ENCODE data around the gene ARVCF. TPM values are rescaled to one million over a fixed set of nuclear protein-coding genes. Genes with fewer than 3 reads are reported as not detected.

Gene ARVCF
- total and polyA plus RNA-seq, 4 donors = 10.0 to 23.4 (median 16.6) TPM

DNA sequence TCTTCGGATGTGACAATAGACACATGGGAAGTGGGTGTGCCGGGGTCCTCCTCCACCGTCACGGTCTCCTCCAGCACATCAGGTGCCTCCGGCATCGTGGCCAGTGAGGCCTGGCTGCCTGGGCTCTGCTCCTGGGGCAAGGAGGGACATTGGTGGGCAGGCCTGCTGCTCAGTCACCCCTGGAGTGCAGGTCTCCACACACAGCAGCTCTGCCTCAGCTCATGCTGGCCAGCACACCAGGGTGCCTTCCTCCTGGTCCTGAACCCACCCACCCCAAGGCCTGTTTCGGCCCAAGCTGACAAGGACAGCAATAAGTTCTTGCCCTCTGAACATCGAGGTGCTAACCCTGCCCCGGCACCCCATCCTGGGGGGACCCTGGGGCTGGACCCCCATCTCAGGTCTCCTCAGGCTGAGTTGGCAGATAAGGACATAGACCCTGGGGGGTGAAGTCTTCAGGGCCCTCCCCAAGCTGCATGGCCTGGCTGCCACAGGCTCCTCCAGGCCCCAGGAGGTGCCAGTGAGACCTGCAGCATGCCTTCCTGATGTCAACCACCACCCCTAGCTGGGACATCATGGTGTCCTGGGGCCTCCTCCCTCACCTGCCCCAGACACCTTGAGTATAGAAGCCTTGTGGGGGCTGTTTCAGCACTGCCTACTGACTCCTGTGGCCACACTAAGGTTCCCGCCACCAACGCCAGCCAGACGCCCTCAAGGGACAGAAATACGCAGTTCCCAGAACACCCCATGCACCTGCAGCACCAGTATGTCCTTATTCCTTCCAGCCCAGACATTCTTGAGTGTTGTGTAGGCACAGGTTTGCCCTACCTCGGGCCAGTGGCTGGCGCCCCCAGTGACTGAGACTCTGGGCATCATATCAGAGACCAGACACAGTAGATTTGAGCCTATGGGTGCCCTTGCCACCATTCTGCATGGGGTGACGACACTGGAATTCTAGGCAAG, 34.4 kb downstream of the ARVCF start:
- 95 to 96% methylated on average over 16 of the region's 16 CpGs for WGBS, 2 donors
- H3K27me3 ChIP-seq (ENCODE audit: control insufficient read depth in 3 of 3, insufficient read depth in 3 of 3, low read length in 2 of 3) = no peaks in the 10 kb centered on the region
- H3K36me3 ChIP-seq (ENCODE audit: control insufficient read depth in 4 of 4, insufficient read depth in 4 of 4, low read length in 4 of 4) = peaks cover 0 to 14% (median 6%) of the 10 kb centered on the region in 4 donors
- peaks cover 4 to 19% (median 11%) of the 10 kb centered on the region in 5 donors for H3K4me1 ChIP-seq (ENCODE audit: control insufficient read depth in 5 of 5, insufficient read depth in 5 of 5, low read length in 5 of 5)
- ATAC-seq (ENCODE audit: insufficient read depth, low FRiP score) (no peak), DNase-seq (no peak)
- TF ChIP-seq, protein P1, sequence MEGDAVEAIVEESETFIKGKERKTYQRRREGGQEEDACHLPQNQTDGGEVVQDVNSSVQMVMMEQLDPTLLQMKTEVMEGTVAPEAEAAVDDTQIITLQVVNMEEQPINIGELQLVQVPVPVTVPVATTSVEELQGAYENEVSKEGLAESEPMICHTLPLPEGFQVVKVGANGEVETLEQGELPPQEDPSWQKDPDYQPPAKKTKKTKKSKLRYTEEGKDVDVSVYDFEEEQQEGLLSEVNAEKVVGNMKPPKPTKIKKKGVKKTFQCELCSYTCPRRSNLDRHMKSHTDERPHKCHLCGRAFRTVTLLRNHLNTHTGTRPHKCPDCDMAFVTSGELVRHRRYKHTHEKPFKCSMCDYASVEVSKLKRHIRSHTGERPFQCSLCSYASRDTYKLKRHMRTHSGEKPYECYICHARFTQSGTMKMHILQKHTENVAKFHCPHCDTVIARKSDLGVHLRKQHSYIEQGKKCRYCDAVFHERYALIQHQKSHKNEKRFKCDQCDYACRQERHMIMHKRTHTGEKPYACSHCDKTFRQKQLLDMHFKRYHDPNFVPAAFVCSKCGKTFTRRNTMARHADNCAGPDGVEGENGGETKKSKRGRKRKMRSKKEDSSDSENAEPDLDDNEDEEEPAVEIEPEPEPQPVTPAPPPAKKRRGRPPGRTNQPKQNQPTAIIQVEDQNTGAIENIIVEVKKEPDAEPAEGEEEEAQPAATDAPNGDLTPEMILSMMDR (IDR thresholded peaks at IDR 0.05; ENCODE audit: control extremely low read depth, extremely low read depth) = no peak
- H3K9ac ChIP-seq (ENCODE audit: insufficient read depth in 1 of 2, low read length in 2 of 2) = no peak overlapping the region
- no peak overlapping the region for H3K27ac ChIP-seq (ENCODE audit: low read depth in 1 of 2, low read length in 1 of 2)
- H3K4me3 ChIP-seq = no peak overlapping the region
- H3K9me3 ChIP-seq (ENCODE audit: control insufficient read depth in 4 of 4, insufficient read depth in 3 of 4, low read length in 3 of 4) = no peaks in the 10 kb centered on the region

DNA sequence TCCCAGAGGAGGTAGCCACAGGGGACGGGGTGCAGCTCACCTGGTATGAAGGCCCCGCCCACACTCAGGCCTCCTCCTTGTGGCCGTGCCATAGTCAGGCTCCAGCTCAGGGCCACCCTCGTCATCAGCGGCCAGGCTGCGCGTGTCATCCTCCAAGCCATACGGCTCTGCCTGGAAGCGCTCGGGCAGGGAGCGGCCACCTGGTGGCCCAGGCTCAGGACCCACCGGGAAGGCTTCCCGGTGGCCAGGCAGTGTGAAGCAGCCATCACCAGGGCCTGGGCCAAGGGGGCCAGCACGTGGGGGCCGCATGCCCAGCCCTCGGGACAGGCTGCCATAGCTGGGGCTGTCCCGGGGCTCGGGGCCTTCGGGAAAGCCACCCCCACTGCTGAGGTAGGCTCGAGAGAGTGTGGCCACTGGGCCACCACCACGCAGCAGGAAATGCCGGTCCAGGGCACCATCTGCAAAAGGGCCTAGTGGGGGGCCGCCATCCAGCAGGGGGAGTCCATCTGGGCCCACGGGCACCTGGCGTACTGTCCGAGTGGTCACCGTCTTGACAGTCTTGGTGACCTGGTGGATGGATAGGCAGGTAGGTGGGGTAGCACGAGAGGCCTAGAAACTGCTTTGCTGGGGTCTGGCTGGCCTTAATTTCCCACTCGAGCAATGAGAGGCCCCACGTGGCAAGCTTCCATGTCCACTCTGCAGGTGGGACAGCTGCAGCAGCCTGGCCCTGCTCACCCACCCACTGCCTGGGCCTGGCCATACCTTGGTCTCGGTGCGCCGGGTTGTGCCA, 35.3 kb downstream of the ARVCF start:
- 94% methylated on average over 32 to 33 of the region's 33 CpGs for WGBS, 2 donors
- H3K36me3 ChIP-seq (ENCODE audit: control insufficient read depth in 4 of 4, insufficient read depth in 4 of 4, low read length in 4 of 4) = peaks cover 0 to 14% (median 6%) of the 10 kb centered on the region in 4 donors
- ATAC-seq (ENCODE audit: insufficient read depth, low FRiP score) (no peak), DNase-seq (no peak)
- H3K27me3 ChIP-seq (ENCODE audit: control insufficient read depth in 3 of 3, insufficient read depth in 3 of 3, low read length in 2 of 3) = no peaks in the 10 kb centered on the region
- TF ChIP-seq, protein P1 (IDR thresholded peaks at IDR 0.05; ENCODE audit: control extremely low read depth, extremely low read depth) = no peak
- peaks cover 4 to 16% (median 11%) of the 10 kb centered on the region in 5 donors for H3K4me1 ChIP-seq (ENCODE audit: control insufficient read depth in 5 of 5, insufficient read depth in 5 of 5, low read length in 5 of 5)
- H3K4me3 ChIP-seq = no peak overlapping the region
- H3K27ac ChIP-seq (ENCODE audit: low read depth in 1 of 2, low read length in 1 of 2) = no peak overlapping the region
- no peaks in the 10 kb centered on the region for H3K9me3 ChIP-seq (ENCODE audit: control insufficient read depth in 4 of 4, insufficient read depth in 3 of 4, low read length in 3 of 4)
- H3K9ac ChIP-seq (ENCODE audit: insufficient read depth in 1 of 2, low read length in 2 of 2) = no peak overlapping the region

DNA sequence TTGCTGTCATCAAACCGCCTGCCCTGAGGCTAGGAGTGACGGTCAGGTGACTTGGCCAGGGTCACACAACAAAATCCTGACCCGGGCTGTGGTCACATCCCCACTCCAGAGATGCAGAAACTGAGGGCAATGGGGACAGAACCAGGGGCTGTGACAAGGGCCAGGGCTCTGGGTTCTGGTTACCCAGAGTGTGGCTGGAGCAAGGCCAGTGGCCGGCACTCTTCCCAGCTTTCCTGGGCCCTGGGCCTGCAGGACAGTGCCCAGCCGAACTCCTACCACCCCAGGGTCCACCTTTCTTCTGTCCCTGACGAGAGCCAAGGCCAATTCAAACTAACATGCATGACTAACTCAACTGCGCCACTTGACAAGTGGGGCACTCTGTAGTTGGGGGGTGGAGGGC, 35.9 kb downstream of the ARVCF start:
- no peak for DNase-seq

More for the DNA sequence above, 35.9 kb downstream of the ARVCF start:
- H3K36me3 ChIP-seq (ENCODE audit: control insufficient read depth in 4 of 4, insufficient read depth in 4 of 4, low read length in 4 of 4) = peaks cover 0 to 14% (median 6%) of the 10 kb centered on the region in 4 donors
- H3K9me3 ChIP-seq (ENCODE audit: control insufficient read depth in 4 of 4, insufficient read depth in 3 of 4, low read length in 3 of 4) = no peaks in the 10 kb centered on the region
- no peak for ATAC-seq (ENCODE audit: insufficient read depth, low FRiP score)
- H3K27ac ChIP-seq (ENCODE audit: low read depth in 1 of 2, low read length in 1 of 2) = no peak overlapping the region
- H3K9ac ChIP-seq (ENCODE audit: insufficient read depth in 1 of 2, low read length in 2 of 2) = no peak overlapping the region
- TF ChIP-seq, protein P1 (IDR thresholded peaks at IDR 0.05; ENCODE audit: control extremely low read depth, extremely low read depth) = no peak
- no peaks in the 10 kb centered on the region for H3K27me3 ChIP-seq (ENCODE audit: control insufficient read depth in 3 of 3, insufficient read depth in 3 of 3, low read length in 2 of 3)
- H3K4me3 ChIP-seq = no peak overlapping the region
- WGBS, 2 donors = 86 to 94% methylated on average over 7 of the region's 7 CpGs
- peaks cover under 1 to 10% (median 6%) of the 10 kb centered on the region in 5 donors for H3K4me1 ChIP-seq (ENCODE audit: control insufficient read depth in 5 of 5, insufficient read depth in 5 of 5, low read length in 5 of 5)

Measured in lung (tissue), 12 donors.